ENCODE results near the gene MPEG1. TPM values are rescaled to one million over a fixed set of nuclear protein-coding genes. Genes with fewer than 3 reads are reported as not detected.

MPEG1 gene
- total and polyA plus RNA-seq, 7 donors, result 0.82 to 6.1 (median 3.8) TPM

- no peaks in the 10 kb centered on the region for H3K36me3 ChIP-seq (ENCODE audit: insufficient read depth in 1 of 2, low read depth in 1 of 2)
- TF ChIP-seq CTCF (IDR thresholded peaks at IDR 0.05), result no peak
- ATAC-seq (peak in 1 of 4 donors; percentile 29), DNase-seq (peak in 1 of 2 donors; percentile 33)
- no peak overlapping the region for H3K27ac ChIP-seq
- H3K4me1 ChIP-seq, result no peaks in the 10 kb centered on the region
- 13 to 20% (median 14%) methylated on average over 2 of the region's 2 CpGs for WGBS, 3 donors
- H3K9me3 ChIP-seq, result no peaks in the 10 kb centered on the region
- intact Hi-C loops (cut with DNase I), result no loop called here
- H3K27me3 ChIP-seq (ENCODE audit: insufficient read depth in 3 of 3, low read length in 2 of 3), result no peaks in the 10 kb centered on the region
- no peak overlapping the region for H3K4me3 ChIP-seq
Observed at GRCh38 chr11:59247531-59248227, 35.0 kb upstream of the MPEG1 start.

GRCh38 chr11:59243633-59244032, 30.9 kb upstream of the MPEG1 start:
- TF ChIP-seq CTCF (IDR thresholded peaks at IDR 0.05), result no peak
- intact Hi-C loops (cut with DNase I), result no loop called here
- no peaks in the 10 kb centered on the region for H3K4me1 ChIP-seq
- H3K27me3 ChIP-seq (ENCODE audit: insufficient read depth in 3 of 3, low read length in 2 of 3), result no peaks in the 10 kb centered on the region
- WGBS, 3 donors, result 73 to 81% (median 74%) methylated on average over 1 of the region's 1 CpG
- H3K36me3 ChIP-seq (ENCODE audit: insufficient read depth in 1 of 2, low read depth in 1 of 2), result no peaks in the 10 kb centered on the region
- no peaks in the 10 kb centered on the region for H3K9me3 ChIP-seq
- ATAC-seq (no peak), DNase-seq (no peak)
- H3K27ac ChIP-seq, result no peak overlapping the region
- no peak overlapping the region for H3K4me3 ChIP-seq

- peaks cover 7% of the 10 kb centered on the region for H3K9me3 ChIP-seq
- H3K36me3 ChIP-seq (ENCODE audit: insufficient read depth in 1 of 2, low read depth in 1 of 2), result no peaks in the 10 kb centered on the region
- intact Hi-C loops (cut with DNase I), result no loop called here
- H3K4me3 ChIP-seq, result no peak overlapping the region
- no peak for ATAC-seq
- H3K27ac ChIP-seq, result no peak overlapping the region
- no peaks in the 10 kb centered on the region for H3K27me3 ChIP-seq (ENCODE audit: insufficient read depth in 3 of 3, low read length in 2 of 3)
- TF ChIP-seq CTCF (IDR thresholded peaks at IDR 0.05), result no peak
- no peaks in the 10 kb centered on the region for H3K4me1 ChIP-seq
- no peak for DNase-seq
Observed at GRCh38 chr11:59240322-59240721, 27.6 kb upstream of the MPEG1 start.

- no peaks in the 10 kb centered on the region for H3K36me3 ChIP-seq (ENCODE audit: insufficient read depth in 1 of 2, low read depth in 1 of 2)
- TF ChIP-seq CTCF (IDR thresholded peaks at IDR 0.05), result no peak
- no peak for ATAC-seq
- no peak overlapping the region for H3K4me3 ChIP-seq
- 19 to 33% (median 19%) methylated on average over 2 of the region's 2 CpGs for WGBS, 3 donors
- no peaks in the 10 kb centered on the region for H3K4me1 ChIP-seq
- DNase-seq, result no peak
- H3K9me3 ChIP-seq, result no peaks in the 10 kb centered on the region
- intact Hi-C loops (cut with DNase I), result no loop called here
- H3K27ac ChIP-seq, result no peak overlapping the region
- no peaks in the 10 kb centered on the region for H3K27me3 ChIP-seq (ENCODE audit: insufficient read depth in 3 of 3, low read length in 2 of 3)
Observed at GRCh38 chr11:59226396-59226795, 13.7 kb upstream of the MPEG1 start.

- DNase-seq (no peak), ATAC-seq (no peak)
- Histone ChIP-seq H3K27me3 (ENCODE audit: insufficient read depth in 3 of 3, low read length in 2 of 3) (no peaks in the 10 kb centered on the region), H3K4me3 (no peak overlapping the region), H3K9me3 (no peaks in the 10 kb centered on the region), H3K36me3 (ENCODE audit: insufficient read depth in 1 of 2, low read depth in 1 of 2) (no peaks in the 10 kb centered on the region), H3K4me1 (no peaks in the 10 kb centered on the region), H3K27ac (peak overlapping the region; percentile 55)
- WGBS, 3 donors, result 75 to 81% (median 80%) methylated on average over 1 of the region's 1 CpG
- no peak for TF ChIP-seq CTCF (IDR thresholded peaks at IDR 0.05)
- intact Hi-C loops (cut with DNase I), result no loop called here
Observed at GRCh38 chr11:59225017-59225416, 12.3 kb upstream of the MPEG1 start.

Data from psoas muscle (tissue), 8 donors.